H1 (cell line): ENCODE results near the gene AK6. TPM values are rescaled to one million over a fixed set of nuclear protein-coding genes. Genes with fewer than 3 reads are reported as not detected.

Source experiments
- ASH2L ChIP-seq: fragments of 200-600, 300-600 bp; sonication (generic); IDR thresholded peaks from one replicate; pipeline ENCODE4 v1.7.1; 2017; ENCODE audit warnings: low read length
- BCL11A ChIP-seq, 2 experiments: IDR thresholded peaks; one replicate each; pipeline ENCODE4 v1.6.1; 2011; ENCODE audit warnings: low read depth in 2 of 2, low read length in 2 of 2, mild to moderate bottlenecking in 2 of 2
- GABPA ChIP-seq: IDR thresholded peaks from 2 replicates; pipeline ENCODE4 v1.6.1; 2011; ENCODE audit warnings: mild to moderate bottlenecking, low read length, moderate library complexity, borderline replicate concordance; ENCODE audit not compliant: insufficient read depth
- GTF2F1 ChIP-seq: IDR thresholded peaks from 2 replicates; pipeline ENCODE4 v1.6.1; 2012; ENCODE audit warnings: low read depth, low read length, improper control_type of control experiment, borderline replicate concordance
- HDAC2 ChIP-seq, 2 experiments: fragments of 300-600 bp in 1 of 2; sonication (generic) in 1 of 2; IDR thresholded peaks; 2 replicates each; pipeline ENCODE4 v1.6.1; 2011 to 2012; ENCODE audit warnings: low read depth in 2 of 2, low read length in 2 of 2, mild to moderate bottlenecking in 2 of 2, moderate library complexity in 2 of 2, borderline replicate concordance in 1 of 2, inconsistent platforms in 1 of 2
- HDAC6 ChIP-seq: IDR thresholded peaks from one replicate; pipeline ENCODE4 v1.7.1; 2012; ENCODE audit warnings: low read depth, mild to moderate bottlenecking, inconsistent platforms, low read length, moderate library complexity
- JUND ChIP-seq: IDR thresholded peaks from 2 replicates; pipeline ENCODE4 v1.6.1; 2011; ENCODE audit warnings: mild to moderate bottlenecking, improper control_type of control experiment, low read length
- MAFK ChIP-seq: IDR thresholded peaks from 2 replicates; pipeline ENCODE4 v1.6.1; 2012; ENCODE audit warnings: low read depth, mild to moderate bottlenecking, improper control_type of control experiment, low read length
- NANOG ChIP-seq: IDR thresholded peaks from 2 replicates; pipeline ENCODE4 v1.6.1; 2011; ENCODE audit warnings: low read length, low read depth, mild to moderate bottlenecking, inconsistent platforms; ENCODE audit not compliant: insufficient read depth, poor library complexity, severe bottlenecking
- NRF1 ChIP-seq: IDR thresholded peaks from 2 replicates; pipeline ENCODE4 v1.6.1; 2011; ENCODE audit warnings: mild to moderate bottlenecking, low read depth, low read length, improper control_type of control experiment
- POLR2AphosphoS5 ChIP-seq: IDR thresholded peaks from 2 replicates; pipeline ENCODE4 v1.6.1; 2011; ENCODE audit warnings: low read depth, low read length
- RBBP5 ChIP-seq: IDR thresholded peaks from 2 replicates; pipeline ENCODE4 v1.7.1; 2012; ENCODE audit warnings: low read depth, mild to moderate bottlenecking, inconsistent platforms, low read length, moderate library complexity, borderline replicate concordance
- SIN3A ChIP-seq, 2 experiments: IDR thresholded peaks in 1 of 2; conservative IDR thresholded peaks in 1 of 2; 2 replicates each; pipeline ENCODE4 v1.6.1; 2011 to 2012; ENCODE audit warnings: low read length in 2 of 2, improper control_type of control experiment in 1 of 2, low read depth in 1 of 2, mild to moderate bottlenecking in 1 of 2
- SIX5 ChIP-seq: IDR thresholded peaks from 2 replicates; pipeline ENCODE4 v1.6.1; 2011; ENCODE audit warnings: mild to moderate bottlenecking, low read depth, low read length
- SP1 ChIP-seq: IDR thresholded peaks from 2 replicates; pipeline ENCODE4 v1.6.1; 2011; ENCODE audit warnings: low read depth, low read length
- SP2 ChIP-seq: IDR thresholded peaks from 2 replicates; pipeline ENCODE4 v1.6.1; 2012; ENCODE audit warnings: mild to moderate bottlenecking, low read length, inconsistent platforms
- SP4 ChIP-seq: IDR thresholded peaks from 2 replicates; pipeline ENCODE4 v1.6.1; 2012; ENCODE audit warnings: low read length, inconsistent platforms
- YY1 ChIP-seq: IDR thresholded peaks from 2 replicates; pipeline ENCODE4 v1.6.1; 2011; ENCODE audit warnings: low read depth, mild to moderate bottlenecking, low read length
- ZNF274 ChIP-seq: IDR thresholded peaks from 2 replicates; pipeline ENCODE4 v1.7.0; 2012; ENCODE audit warnings: low read length, borderline replicate concordance; ENCODE audit errors: extremely low read depth
- polyA plus RNA-seq, 7 experiments: library from polyadenylated mRNA; depleted of rRNA in 3 of 7; stranded (reverse) in 5 of 7; unstranded in 2 of 7; fragments of >200 nt in 5 of 7; fragments of 200-250 nt in 2 of 7; gene quantifications; 1 replicate in 5 of 7; 2 replicates in 1 of 7; 4 replicates in 1 of 7; pipeline versions ENCODE4 v1.2.1 to v1.2.3, GENCODE V29; 2011 to 2013; ENCODE audit warnings: missing spikeins in 2 of 7, mixed read lengths in 2 of 7
- total RNA-seq: library from RNA; stranded (reverse); fragmentation: NEBNext Ultra II Directional; extraction: Animal tissue kit (Norgen Biotek cat#: 25700); gene quantifications from 2 replicates; pipeline ENCODE4 v1.2.1, GENCODE V29; 2021
- TF ChIP-seq, protein P1 (sequence below): IDR thresholded peaks from 2 replicates; pipeline ENCODE4 v1.6.1; 2012; ENCODE audit warnings: inconsistent platforms
- TF ChIP-seq, protein P2 (sequence below): IDR thresholded peaks from 2 replicates; pipeline ENCODE4 v1.6.1; 2012; ENCODE audit warnings: low read length, inconsistent platforms

Gene AK6
- total and polyA plus RNA-seq, 2 of the 8 experiments (the other 6 are each of a cell fraction or from before 2014, with no cell fraction given): 22.5 to 51.2 TPM

DNA sequence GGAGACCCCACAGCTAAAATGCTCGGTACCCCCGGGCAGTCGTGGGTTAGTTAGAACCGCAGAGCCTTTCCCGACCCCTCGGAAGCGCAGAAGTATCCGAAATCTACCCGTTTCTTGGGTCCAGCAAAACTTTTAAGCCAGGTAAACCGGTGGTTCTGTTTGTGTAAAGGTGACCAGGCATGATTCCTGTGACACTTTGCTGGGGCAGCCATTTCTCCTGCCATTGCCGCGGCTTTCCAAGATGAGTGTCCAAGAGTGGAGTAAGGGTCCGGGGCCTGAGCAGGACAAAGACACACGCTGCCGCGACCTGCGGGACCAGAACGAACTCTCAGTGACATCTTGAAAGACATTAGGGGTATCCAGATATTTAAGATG is 46.3 kb upstream of the AK6 start (continued):
- no peak for TF ChIP-seq NANOG
- TF ChIP-seq ZNF274: no peak
- no peak for TF ChIP-seq HDAC2 (IDR thresholded peaks at IDR 0.05; ENCODE audit: borderline replicate concordance in 1 of 2, low read depth in 2 of 2, low read length in 2 of 2)
- TF ChIP-seq MAFK: no peak
- TF ChIP-seq RBBP5: no peak
- no peak; the same call in none of the 2 replicates for TF ChIP-seq POLR2AphosphoS5
- TF ChIP-seq YY1: peak; percentile 88
- no peak for TF ChIP-seq GTF2F1
- TF ChIP-seq, protein P1, sequence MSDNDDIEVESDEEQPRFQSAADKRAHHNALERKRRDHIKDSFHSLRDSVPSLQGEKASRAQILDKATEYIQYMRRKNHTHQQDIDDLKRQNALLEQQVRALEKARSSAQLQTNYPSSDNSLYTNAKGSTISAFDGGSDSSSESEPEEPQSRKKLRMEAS: no peak
- TF ChIP-seq, protein P2, sequence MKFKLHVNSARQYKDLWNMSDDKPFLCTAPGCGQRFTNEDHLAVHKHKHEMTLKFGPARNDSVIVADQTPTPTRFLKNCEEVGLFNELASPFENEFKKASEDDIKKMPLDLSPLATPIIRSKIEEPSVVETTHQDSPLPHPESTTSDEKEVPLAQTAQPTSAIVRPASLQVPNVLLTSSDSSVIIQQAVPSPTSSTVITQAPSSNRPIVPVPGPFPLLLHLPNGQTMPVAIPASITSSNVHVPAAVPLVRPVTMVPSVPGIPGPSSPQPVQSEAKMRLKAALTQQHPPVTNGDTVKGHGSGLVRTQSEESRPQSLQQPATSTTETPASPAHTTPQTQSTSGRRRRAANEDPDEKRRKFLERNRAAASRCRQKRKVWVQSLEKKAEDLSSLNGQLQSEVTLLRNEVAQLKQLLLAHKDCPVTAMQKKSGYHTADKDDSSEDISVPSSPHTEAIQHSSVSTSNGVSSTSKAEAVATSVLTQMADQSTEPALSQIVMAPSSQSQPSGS: no peak
- peak in 1 of 2 experiments; percentile 14; a peak in 1 of 4 replicates for TF ChIP-seq SIN3A (conservative IDR thresholded peaks at IDR 0.05 in 1 of 2, IDR thresholded peaks at IDR 0.05 in 1 of 2; ENCODE audit: low read depth in 1 of 2, low read length in 2 of 2)
- TF ChIP-seq HDAC6: no peak
- no peak for TF ChIP-seq SIX5
- TF ChIP-seq SP2: no peak
- TF ChIP-seq BCL11A (IDR thresholded peaks at IDR 0.05; ENCODE audit: low read depth in 2 of 2, low read length in 2 of 2): no peak
- TF ChIP-seq ASH2L: peak; percentile 4
- TF ChIP-seq JUND: no peak
- no peak for TF ChIP-seq SP1
- TF ChIP-seq NRF1: no peak
- TF ChIP-seq SP4: no peak
- no peak for TF ChIP-seq GABPA
